ENCODE data around the gene SLC44A3. TPM values are rescaled to one million over a fixed set of nuclear protein-coding genes. Genes with fewer than 3 reads are reported as not detected.

SLC44A3 gene
- total RNA-seq, 1 donor from 2014 or later, result 129 TPM

- Mint-ChIP-seq H3K27me3 (ENCODE audit: unreplicated experiment) (peaks cover 4% of the 10 kb centered on the region), H3K9me3 (ENCODE audit: unreplicated experiment) (peaks cover 5% of the 10 kb centered on the region), H3K36me3 (ENCODE audit: unreplicated experiment) (peaks cover 3% of the 10 kb centered on the region), H3K27ac (ENCODE audit: unreplicated experiment) (no peak overlapping the region), H3K4me3 (ENCODE audit: unreplicated experiment) (no peak overlapping the region), H3K4me1 (ENCODE audit: low read depth, unreplicated experiment) (peaks cover 25% of the 10 kb centered on the region)
- DNase-seq, result no peak
- TF ChIP-seq CTCF (IDR thresholded peaks at IDR 0.05; ENCODE audit: partially characterized antibody, unreplicated experiment), result no peak
These were observed 7.3 kb downstream of the SLC44A3 start for GRCh38 chr1:94827434-94827833.

- H3K27me3 Mint-ChIP-seq (ENCODE audit: unreplicated experiment), result peaks cover 2% of the 10 kb centered on the region
- H3K36me3 Mint-ChIP-seq (ENCODE audit: unreplicated experiment), result peaks cover 3% of the 10 kb centered on the region
These were observed 8.1 kb downstream of the SLC44A3 start for GRCh38 chr1:94828251-94828650.

GRCh38 chr1:94831641-94832040, 11.5 kb downstream of the SLC44A3 start:
- Mint-ChIP-seq H3K36me3 (ENCODE audit: unreplicated experiment) (peaks cover 3% of the 10 kb centered on the region), H3K4me3 (ENCODE audit: unreplicated experiment) (no peak overlapping the region), H3K4me1 (ENCODE audit: low read depth, unreplicated experiment) (no peaks in the 10 kb centered on the region), H3K27me3 (ENCODE audit: unreplicated experiment) (no peaks in the 10 kb centered on the region), H3K27ac (ENCODE audit: unreplicated experiment) (no peak overlapping the region), H3K9me3 (ENCODE audit: unreplicated experiment) (no peaks in the 10 kb centered on the region)
- no peak for DNase-seq
- no peak for TF ChIP-seq CTCF (IDR thresholded peaks at IDR 0.05; ENCODE audit: partially characterized antibody, unreplicated experiment)

More at GRCh38 chr1:94828251-94828650, 8.1 kb downstream of the SLC44A3 start:
- peaks cover 3% of the 10 kb centered on the region for H3K9me3 Mint-ChIP-seq (ENCODE audit: unreplicated experiment)
- DNase-seq, result no peak
- H3K27ac Mint-ChIP-seq (ENCODE audit: unreplicated experiment), result no peak overlapping the region
- no peak for TF ChIP-seq CTCF (IDR thresholded peaks at IDR 0.05; ENCODE audit: partially characterized antibody, unreplicated experiment)
- no peak overlapping the region for H3K4me3 Mint-ChIP-seq (ENCODE audit: unreplicated experiment)
- peaks cover 21% of the 10 kb centered on the region for H3K4me1 Mint-ChIP-seq (ENCODE audit: low read depth, unreplicated experiment)

- no peaks in the 10 kb centered on the region for H3K4me1 Mint-ChIP-seq (ENCODE audit: low read depth, unreplicated experiment)
These were observed 12.3 kb downstream of the SLC44A3 start for GRCh38 chr1:94832446-94832845.

More at GRCh38 chr1:94832446-94832845, 12.3 kb downstream of the SLC44A3 start:
- Mint-ChIP-seq H3K27ac (ENCODE audit: unreplicated experiment) (no peak overlapping the region), H3K36me3 (ENCODE audit: unreplicated experiment) (peaks cover 3% of the 10 kb centered on the region), H3K9me3 (ENCODE audit: unreplicated experiment) (no peaks in the 10 kb centered on the region), H3K4me3 (ENCODE audit: unreplicated experiment) (no peak overlapping the region), H3K27me3 (ENCODE audit: unreplicated experiment) (no peaks in the 10 kb centered on the region)
- TF ChIP-seq CTCF (IDR thresholded peaks at IDR 0.05; ENCODE audit: partially characterized antibody, unreplicated experiment), result no peak
- no peak for DNase-seq
